Central memory CD4-positive, alpha-beta T cell (primary cell): ENCODE results near the gene RAB3B.

Experiments used
- DNase-seq: peaks from one replicate; pipeline ENCODE4 v3.0.0; 2022

RAB3B gene

DNA sequence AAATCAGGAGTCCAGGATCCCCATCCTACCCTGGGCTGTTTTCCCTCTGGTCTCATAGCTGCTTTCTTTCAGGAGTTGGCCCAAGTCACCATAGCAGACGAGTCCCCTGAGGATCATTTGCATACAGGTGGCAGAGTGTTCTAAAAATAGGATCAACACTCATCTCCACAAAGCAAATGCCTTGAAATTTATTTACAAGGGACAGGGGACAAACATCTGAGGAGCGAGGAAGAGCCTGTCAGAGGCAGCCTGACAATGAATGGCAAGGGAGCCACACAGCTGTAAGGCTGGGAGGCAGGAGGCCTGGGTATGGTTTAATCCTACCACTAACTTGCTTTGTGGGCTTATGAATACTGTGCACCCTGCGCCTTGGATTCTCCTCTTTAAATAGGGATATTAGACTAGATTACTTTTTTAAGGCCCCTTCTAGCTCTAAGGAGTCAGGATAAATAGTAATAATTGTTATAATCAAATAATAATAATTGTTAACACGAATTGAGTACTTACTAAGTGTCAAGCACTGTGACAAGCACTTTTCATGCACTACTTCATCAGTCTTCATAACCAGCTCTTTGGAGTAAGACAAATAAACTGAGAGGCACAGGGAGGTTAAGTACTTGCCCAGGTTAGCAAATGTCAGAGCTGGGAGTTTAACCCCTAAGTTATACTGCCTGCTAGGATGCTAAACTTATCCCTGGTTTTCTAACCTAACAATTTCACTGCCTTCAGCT, 34.5 kb downstream of the RAB3B start:
- DNase-seq: no peak

DNA sequence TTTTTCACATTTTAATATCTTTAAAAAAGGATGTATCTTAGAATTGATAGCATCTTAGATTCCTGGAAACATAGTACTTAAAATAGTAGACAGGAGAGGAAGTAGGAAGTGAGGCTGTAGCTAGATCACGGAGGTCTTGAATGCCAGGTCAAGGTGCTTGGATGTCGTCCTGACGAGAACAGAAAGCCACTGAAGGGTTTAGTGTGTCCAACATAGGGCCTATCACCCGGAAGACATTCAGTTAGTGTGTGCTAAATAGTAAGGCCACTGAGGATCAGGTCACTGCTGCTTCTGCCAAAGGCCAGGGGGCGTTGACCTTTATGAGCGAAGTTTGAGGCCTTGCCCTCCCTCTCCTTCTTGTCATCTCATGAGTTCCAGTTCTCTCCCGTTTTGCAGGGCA, 35.7 kb downstream of the RAB3B start:
- DNase-seq: no peak

DNA sequence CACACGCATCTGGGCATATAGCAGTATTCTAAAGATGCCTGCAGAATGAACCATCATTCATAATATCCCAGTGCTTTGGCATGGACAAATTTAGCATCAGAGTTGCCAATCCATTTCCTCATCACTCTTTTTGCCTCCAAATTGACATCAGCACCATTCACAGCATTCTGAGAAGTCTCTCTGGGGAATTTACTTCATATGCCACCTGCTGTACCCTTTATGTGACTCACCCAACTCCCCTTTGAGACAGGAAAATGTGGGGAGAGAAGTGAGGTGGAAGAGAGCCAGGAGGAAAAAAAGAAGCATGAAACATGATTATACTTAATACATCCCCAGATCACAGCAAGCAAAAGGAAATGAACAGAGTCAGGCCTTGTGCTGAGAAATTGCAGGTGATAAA, 37.4 kb downstream of the RAB3B start:
- DNase-seq: no peak

DNA sequence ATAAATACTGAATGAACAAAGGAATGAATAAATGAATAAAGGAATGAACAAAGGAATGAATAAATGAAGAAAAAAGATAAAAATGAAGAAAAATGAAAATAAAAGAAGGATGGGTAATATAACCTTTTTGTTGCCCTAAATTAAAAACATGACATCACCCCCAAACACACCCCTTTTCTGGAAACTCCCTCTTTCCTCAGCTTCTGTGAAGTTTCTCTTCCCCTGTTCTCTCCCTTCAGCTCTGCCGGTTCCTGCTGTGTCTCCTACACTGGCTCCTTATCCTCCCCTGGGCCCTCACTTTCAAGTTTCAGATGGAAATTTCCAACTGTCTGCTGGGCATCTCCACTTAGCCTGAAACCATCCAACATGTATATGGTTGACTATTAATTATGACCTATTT, 37.9 kb downstream of the RAB3B start:
- no peak for DNase-seq

DNA sequence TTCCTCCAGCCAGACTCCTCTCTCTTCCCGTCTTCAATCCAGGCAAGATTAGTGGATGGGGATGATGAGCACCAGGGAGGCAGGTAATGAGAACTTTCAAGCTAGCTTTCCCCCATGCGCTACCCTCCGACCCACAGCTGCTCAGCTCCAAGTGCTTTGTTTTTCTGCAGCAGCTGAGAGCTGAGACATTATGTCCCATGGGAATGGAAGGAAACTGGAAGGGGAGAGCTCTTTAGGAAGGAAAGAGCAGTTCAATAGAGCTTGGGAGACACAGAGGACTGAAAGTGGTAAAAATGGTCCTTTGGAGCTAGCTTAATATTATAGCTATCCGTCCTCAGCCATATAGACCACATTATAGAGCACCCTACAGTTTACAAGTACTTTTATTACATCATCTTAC, 39.8 kb downstream of the RAB3B start:
- DNase-seq: no peak

DNA sequence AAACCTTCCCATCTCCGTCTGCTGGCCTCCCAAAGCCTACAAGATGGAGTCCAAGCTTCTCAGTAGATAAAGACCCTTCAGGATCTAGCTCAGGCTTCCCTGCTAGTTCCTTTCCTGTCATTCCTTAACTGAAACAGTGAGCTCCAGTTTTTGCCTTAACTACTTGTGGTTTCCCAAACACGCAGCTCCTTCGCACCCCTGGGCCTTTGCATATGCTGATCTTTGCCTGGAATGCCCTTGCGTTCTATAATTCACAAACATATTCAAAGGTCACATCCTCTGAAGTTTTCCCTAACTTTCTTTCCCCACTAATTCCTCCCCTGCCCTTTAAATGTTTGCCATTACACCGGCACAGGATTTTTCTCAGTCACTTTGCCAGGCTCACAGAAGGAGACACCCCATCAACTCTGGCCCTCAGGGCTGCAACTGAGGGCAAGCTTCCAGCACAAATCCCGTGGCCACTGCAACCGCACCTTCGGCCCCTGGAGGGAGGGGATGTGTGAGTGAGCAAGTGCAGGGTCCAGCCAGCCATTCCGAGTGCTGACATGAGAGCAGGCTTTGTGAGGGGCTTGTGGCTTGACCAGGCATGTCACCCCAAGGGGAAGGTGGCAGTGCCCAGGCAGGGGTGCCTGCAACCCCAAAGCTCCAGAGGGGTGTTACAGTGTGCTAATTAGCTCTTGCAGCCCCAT, 41.3 kb downstream of the RAB3B start:
- DNase-seq: no peak

DNA sequence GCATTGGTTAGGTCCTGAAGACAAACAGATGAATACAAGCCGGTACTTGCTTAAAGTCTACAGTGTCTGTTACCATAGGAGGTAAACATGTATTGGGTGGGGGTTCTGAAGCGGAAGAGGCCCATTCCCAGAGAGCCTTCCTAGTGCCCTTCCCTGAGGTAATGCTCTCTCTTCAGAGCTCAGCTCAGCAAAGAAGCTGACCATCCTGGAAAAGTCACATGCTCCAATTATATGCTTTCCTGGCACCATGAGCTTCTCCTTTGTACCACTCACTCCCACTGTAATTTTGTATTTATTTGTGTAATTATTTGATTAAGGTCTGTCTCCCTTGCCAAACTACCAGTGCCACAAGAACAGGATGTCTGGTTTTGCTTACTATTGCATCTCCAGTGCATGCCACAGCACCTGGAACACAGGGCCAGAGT, 42.0 kb downstream of the RAB3B start:
- no peak for DNase-seq

DNA sequence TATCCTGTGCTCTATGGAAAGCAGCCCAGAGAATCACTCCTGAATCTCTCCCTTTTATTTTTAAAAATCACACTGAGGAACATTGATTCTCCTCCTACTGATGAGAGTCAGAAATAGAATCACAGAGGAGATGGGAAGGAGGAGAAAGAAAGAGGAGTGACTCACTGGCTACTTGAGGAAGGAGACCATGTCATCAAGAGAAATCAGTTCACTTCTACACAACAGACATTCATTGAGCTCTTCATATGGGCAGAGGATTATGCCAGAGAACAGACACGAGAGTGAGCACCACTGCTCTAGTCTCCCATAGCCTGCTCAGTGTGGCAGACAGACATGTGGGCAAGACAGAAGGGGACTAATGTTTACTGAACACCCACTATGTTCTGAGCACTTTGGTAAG, 44.2 kb downstream of the RAB3B start:
- DNase-seq: no peak

DNA sequence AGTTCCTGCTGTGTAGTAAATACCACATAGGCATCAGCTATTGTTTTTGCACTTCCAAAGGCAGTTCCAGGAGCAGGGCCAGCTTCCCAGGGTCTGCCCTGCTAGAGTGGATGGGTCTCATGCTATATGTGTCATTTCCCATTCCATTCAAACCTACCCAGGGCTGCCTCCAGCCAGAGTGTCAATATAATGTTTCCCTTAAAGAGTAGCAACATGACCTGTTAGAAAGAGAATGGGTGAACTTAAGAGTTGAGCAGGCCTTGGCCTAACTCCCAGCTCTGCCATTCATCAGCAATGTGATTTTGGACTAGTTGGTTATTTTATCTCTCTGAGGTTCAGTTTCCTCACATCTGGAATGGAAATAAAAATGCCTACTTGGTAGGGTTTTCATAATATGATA, 44.9 kb downstream of the RAB3B start:
- no peak for DNase-seq

DNA sequence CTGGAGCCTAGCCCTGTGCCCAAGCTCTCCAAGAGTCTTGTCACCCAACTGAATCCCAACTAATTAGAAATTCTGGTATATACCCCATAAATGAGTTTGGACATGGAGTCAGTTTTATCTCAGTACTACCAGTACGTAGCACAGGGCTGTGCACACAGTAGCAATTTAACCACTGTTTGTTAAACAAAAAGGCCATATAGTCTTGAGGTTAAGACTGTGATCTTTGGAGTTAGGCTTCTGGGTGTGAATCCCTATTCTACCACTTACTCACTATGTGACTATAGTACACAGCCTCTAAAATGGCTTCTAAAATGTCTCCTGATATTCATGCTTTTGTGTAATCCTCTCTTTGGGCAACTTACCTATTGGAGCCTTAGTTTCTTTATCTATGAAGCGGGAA, 48.2 kb downstream of the RAB3B start:
- no peak for DNase-seq

DNA sequence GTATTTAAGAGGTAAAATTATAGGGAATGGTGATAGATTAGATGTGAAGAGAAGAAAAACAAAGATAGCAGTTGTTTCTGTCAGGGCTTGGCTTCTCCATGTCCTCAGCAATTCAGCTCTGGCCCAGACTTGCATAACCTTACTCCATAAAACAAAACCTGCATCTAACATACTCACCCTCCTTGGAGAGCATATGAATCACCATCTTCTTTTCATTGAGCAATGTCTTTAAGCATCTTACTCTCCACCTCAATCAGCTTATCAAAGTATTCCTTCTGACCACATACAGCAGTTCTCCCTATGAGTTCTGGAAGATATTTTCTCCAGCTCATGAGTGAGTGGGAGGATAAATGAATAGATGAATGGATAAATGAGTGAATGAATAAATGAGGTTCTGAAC, 49.0 kb downstream of the RAB3B start:
- DNase-seq: no peak

DNA sequence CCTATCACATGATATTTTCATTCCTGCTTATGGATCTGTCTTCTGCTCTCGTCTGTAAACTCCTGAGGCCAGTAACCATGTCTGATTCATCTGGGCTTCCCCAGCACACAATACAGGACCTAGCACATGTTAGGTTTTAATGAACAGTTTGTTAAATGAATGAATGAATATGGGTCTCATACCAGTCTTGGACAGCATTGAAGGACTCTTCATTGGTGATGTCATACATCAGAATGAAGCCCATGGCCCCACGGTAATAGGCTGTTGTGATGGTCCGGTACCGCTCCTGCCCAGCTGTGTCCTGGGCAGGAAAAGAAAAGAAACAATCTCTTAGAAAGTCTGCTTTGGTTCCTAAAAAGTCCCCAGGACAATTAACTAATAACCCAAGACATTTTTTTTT, 53.4 kb downstream of the RAB3B start:
- DNase-seq: no peak

DNA sequence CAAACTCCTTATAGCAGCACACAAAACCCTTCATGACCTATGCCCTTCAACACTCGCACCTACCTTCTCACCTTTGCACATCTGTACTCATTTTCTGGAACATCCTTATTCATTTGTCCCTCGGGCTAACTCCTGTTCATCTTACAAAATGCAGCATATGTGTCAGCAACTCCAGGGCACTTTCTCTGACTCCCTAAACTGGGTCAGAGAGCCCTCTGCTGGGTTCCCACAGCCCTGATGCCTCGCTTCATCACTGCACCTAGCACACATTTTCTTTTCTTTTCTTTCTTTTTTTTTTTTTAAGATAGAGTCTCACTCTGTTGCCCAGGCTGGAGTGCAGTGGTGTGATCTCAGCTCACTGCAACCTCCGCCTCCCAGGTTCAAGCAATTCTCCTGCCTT, 54.0 kb downstream of the RAB3B start:
- DNase-seq: no peak

DNA sequence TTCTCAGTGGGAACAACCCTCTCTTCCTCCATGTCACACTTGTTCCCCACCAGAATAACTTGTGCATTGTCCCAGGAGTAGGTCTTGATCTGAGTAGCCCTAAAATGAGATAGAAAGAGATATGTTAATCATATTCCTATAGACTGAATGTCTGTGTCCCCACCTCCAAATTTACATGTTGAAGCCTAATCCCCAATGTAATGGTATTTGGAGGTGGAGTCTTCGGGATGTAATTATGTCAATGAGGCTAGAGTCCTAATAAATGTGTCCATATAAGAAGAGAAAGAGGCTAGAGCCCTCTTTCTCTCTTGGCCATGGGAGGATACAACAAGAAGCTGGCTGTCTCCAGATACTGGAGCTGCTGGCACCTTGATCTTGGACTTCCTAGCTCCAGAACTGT, 57.2 kb downstream of the RAB3B start:
- no peak for DNase-seq

DNA sequence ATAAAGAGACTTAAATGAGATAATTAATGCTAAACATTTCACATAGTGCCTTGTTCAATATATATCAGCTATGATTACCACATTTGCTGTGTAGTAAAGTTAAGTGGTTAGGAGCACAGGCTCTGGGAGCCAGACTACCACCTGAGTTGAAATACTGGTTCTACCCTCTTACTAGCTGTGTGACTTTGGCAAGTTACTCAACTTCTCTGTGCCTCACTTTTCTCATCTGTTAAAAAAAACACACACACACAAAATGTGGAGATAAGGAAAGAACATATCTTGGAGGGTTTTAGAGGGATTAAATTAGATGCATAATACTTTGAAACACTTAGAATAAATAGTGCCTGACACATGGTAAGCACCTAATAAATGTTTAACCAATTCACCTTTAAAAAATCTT, 60.2 kb downstream of the RAB3B start:
- no peak for DNase-seq

DNA sequence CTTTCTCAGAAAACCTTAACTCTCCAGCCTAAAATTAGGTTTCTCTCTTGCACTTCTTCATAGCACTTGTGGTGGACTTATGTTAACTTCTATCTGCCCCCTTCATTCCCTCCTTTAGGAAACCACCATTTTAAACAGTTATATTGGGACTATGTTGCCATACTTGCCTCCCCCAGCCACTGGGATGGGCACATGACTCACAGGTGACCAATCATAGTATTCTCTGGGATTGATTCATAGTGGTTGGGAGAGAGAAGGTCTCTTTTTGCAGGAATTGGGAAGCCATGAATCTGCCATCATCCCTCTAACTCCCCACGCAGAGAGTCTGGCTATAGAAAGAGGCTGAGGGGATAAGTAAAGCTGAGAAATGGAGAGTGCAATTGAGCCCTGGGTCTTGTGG, 61.6 kb downstream of the RAB3B start:
- DNase-seq: no peak

DNA sequence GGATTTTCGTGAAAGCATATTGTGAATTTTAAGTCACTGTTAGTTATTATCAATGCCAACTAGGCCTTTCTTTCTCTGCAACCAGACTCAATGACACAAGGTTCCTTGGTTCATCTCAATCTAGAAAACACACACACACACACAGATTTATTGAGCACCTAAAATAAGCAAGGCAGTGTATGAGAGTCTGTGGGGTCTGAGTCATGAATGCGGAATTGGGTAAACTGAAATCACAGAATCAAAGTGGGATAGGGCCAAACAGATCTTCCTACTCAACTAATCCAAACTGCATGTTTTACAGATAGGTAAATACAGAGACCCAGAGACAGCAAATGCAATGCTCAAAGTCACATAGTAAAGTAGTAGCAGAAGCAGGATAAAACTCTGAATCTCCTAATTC, 63.5 kb downstream of the RAB3B start:
- no peak for DNase-seq

DNA sequence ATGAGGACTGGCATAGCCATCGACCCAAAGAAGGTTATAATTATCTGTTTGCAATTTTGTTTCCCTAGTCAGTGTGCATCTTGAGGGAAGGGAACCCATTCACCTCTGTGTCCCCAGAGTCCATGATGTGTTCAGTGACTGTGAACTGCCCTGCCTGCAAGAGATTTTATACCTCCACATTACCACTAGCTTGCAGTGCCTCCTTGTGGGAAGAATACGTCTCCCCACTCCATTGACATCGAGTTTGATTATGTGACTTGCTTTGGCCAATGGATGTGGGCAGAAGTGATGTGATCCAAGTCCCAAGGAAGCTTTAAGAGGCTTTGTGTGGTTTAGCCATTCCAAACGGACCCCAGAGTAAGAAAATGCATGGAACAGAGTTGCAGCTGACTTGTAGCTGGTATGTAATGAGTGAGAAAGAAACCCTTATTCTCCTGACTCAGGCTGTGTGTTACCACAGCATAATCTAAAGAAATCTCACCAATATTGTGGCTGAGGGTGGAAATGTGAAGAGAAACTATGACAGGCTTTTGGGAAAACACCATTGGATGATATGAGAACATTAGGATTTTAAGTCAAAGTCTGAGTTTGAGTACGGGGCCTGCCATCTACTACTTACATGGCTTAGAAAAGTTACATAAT, 64.2 kb downstream of the RAB3B start:
- no peak for DNase-seq

DNA sequence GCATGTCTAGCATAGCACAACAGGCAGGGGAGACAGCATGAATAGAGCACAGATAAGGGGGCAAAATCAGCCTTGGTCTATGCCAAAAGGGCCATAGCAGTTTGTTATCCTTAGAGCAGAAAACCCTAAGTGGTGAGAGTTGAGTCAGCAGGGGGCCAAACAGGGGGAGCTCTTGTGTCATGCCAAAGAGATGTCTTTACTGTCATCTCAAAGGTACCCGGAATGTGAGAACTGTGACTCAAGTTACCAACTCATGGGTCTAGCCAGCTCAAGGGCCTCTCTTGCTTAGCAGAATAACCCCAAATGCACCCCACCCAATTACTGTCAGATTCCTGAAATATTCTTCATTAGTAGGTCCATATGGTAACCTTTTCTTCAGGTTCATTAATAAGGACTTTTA, 66.0 kb downstream of the RAB3B start:
- no peak for DNase-seq

DNA sequence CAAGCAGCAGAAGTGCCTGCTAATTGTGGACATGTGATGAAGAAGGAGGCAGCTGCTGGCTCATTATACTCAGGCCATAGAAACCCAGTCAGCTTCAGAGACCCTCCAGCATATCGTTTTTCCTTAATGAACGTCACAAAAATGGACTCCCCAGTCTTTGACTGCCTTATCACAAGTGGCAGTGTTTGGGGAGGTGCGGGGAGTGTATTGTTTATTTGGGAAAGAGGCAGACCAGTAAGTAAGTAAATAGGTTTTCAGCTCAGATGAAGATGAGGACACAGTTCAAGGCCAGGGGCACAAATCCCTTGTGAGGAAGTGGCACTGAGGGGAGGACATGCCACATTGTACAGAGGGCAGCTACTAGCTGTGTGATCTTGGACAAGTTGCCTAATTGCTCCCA, 68.5 kb downstream of the RAB3B start:
- no peak for DNase-seq

DNA sequence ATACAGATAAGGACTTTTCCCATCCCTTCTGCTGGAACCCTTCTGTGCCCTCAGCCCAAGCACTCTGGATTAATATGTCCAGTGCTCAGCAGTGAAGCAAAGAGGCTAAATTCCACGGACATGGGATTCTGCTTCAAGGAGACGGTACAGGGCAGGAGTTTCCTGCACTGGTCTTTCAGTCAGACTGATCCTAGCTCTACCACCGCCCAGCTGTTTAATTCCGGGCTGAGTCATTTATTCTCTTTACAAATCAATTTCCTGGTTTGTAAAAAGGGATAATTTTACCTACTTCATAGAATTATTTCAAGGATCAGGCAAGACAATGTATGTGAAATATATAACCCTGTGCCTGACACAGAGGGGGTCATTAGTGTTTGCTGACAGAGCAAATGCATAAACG, 70.4 kb downstream of the RAB3B start:
- DNase-seq: no peak

DNA sequence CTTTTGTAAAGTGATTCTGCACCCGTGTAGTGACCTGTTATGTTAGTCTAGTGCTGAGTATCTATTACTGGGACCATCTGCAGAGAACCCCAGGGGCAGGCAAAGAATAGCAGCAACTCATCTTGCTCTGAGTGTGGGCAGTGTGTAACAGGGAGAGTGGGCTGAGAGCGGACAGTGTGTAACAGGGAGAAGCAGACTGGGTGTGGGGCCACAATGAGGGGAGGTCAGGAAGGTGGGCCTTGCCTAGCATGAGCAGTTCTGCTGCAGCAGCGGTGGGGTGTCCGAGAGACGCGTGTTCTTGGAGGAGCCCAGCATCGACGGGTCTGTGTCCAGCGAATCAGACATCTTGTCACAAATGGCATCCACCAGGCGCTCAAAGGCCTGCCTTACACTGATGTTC, 70.8 kb downstream of the RAB3B start:
- DNase-seq: no peak

DNA sequence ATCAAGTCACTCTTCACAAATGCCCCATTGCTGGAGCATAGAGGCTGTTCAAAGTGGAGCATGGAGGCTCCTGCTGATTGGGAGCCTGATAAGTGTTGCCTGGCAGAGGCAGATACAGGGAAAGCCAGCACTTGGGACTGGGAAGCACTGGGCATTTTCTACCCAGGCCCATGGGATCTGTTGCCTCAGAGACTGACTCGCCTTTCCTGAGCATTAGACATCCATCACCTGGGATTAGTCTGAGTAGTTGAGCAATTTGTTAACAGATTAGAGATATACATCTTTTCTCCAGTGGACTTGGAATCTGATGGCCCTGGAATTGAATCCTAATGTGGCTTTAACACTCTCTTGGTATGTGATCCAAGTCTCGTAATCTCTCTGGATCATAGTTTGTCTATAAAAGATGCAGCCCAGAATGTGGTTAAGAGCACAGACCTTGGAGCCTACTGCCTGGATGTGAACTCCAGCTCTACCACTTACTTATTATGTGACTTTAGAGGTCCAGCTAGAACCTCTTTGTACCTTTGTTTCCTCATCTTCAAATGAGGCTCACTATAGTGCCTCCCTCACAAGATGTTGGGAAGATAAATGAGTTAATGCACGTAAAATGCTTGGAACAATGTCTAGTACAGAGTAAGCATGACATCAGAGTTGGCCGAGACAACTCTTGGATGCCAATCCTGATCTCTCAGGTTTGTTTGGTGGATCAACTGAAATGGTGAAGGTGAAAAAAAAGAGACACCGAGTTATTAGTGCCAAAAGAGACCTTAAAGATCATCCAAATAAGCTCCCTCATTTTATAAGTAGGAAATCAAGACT, 73.7 kb downstream of the RAB3B start:
- no peak for DNase-seq

DNA sequence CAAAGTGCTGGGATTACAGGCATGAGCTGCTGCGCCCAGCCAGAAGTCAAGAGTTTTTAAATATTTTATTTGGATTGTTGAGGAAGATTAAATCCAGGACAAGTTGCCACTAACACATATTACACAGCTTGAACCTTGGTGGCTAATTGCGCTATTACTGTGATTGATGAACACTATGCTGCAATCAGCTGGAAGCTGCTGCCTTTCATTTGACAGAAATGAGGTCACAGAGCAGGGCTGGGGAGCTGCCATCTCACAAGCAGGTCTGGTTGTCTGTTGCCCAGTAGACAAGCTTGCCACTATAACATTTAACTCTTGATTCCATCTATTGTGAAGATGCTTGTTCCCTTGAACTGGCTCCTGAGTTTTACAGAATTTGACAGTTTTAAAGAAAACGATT, 74.5 kb downstream of the RAB3B start:
- DNase-seq: no peak
